GM04504 (cell line): ENCODE measurements around the gene LY6G5B.

ENCODE experiments used
- DNase-seq: peaks from one replicate; pipeline ENCODE4 v3.0.0-alpha.2; 2012; ENCODE audit warnings: low read depth

LY6G5B gene

GRCh38 chr6:31641370-31641769 is 28.4 kb upstream of the LY6G5B start:
- DNase-seq: no peak

GRCh38 chr6:31642798-31643570 is 26.8 kb upstream of the LY6G5B start:
- no peak for DNase-seq

- DNase-seq: no peak
Observed at GRCh38 chr6:31643818-31644454, 25.8 kb upstream of the LY6G5B start.

- no peak for DNase-seq
Observed at GRCh38 chr6:31645325-31645724, 24.5 kb upstream of the LY6G5B start.

GRCh38 chr6:31651602-31652191 is 18.1 kb upstream of the LY6G5B start:
- peak; percentile 72 for DNase-seq

- no peak for DNase-seq
Observed at GRCh38 chr6:31652925-31653724, 16.7 kb upstream of the LY6G5B start.

- no peak for DNase-seq
Observed at GRCh38 chr6:31654574-31655348, 15.0 kb upstream of the LY6G5B start.

- no peak for DNase-seq
Observed at GRCh38 chr6:31655349-31656237, 14.2 kb upstream of the LY6G5B start, which contains the start of gene APOM. TSS of gene APOM (plus strand) at chr6:31655894. CDS start at chr6:31655967, 73 bp downstream.

GRCh38 chr6:31657406-31658157 is 12.2 kb upstream of the LY6G5B start:
- DNase-seq: no peak

- no peak for DNase-seq
Observed at GRCh38 chr6:31658158-31658688, 11.6 kb upstream of the LY6G5B start.

- no peak for DNase-seq
Observed at GRCh38 chr6:31658983-31659648, 10.7 kb upstream of the LY6G5B start.

- no peak for DNase-seq
Observed at GRCh38 chr6:31659649-31660380, 10.0 kb upstream of the LY6G5B start.

- DNase-seq: peak; percentile 45
Observed at GRCh38 chr6:31660381-31661261, 9.2 kb upstream of the LY6G5B start, which contains the start of gene C6orf47. TSS of gene C6orf47 (minus strand) at chr6:31660778. CDS start at chr6:31659947, 831 bp downstream.

GRCh38 chr6:31661262-31662123 is 8.3 kb upstream of the LY6G5B start:
- no peak for DNase-seq

GRCh38 chr6:31662124-31662723 is 7.6 kb upstream of the LY6G5B start:
- no peak for DNase-seq
